ENCODE measurements around the gene AKR1C2. TPM values are rescaled to one million over a fixed set of nuclear protein-coding genes. Genes with fewer than 3 reads are reported as not detected.
"Not testable (repeated sequence)": the region's sequence is repeated elsewhere in the genome, so short reads cannot be mapped to it uniquely, and the experiment has no call there.

The AKR1C2 gene
- total RNA-seq, 4 donors from 2014 or later: 13.5 to 48.3 (median 17.7) TPM

- WGBS, 2 donors (ENCODE audit: low coverage in 1 of 2): 35 to 41% methylated on average over 2 to 4 of the region's 4 CpGs
- Histone ChIP-seq H3K36me3 (peaks cover 0 to 22% of the 10 kb centered on the region in 2 donors), H3K4me1 (peaks cover 0 to 16% (median 0%) of the 10 kb centered on the region in 3 donors), H3K4me3 (peak overlapping the region; percentile 49 to 68), H3K27ac (peak overlapping the region in 2 of 4 donors; percentile 61 to 70)
- not testable (repeated sequence) for H3K9me3 ChIP-seq, H3K27me3 ChIP-seq, ATAC-seq
These were observed 39.9 kb downstream of the AKR1C2 start for GRCh38 chr10:4963815-4964154.

- H3K4me1 ChIP-seq: peaks cover 0 to 16% (median 0%) of the 10 kb centered on the region in 3 donors
- TF ChIP-seq POLR2A (IDR thresholded peaks at IDR 0.05) (peak; percentile 34 to 63), POLR2AphosphoS5 (IDR thresholded peaks at IDR 0.05) (peak; percentile 78)
- ATAC-seq: peak; percentile 96
- H3K4me3 ChIP-seq: peak within 1 kb of the TSS; percentile 49 to 68
- 19 to 22% methylated on average over 3 to 5 of the region's 7 CpGs for WGBS, 2 donors (ENCODE audit: low coverage in 1 of 2)
- H3K27me3 ChIP-seq, H3K9me3 ChIP-seq: not testable (repeated sequence)
- peak within 1 kb of the TSS; percentile 43 to 70 (median 58) for H3K27ac ChIP-seq
- peaks cover 0 to 17% of the 10 kb centered on the region in 2 donors for H3K36me3 ChIP-seq
These were observed 40.5 kb downstream of the AKR1C2 start, which contains the start of gene AKR1C1 for GRCh38 chr10:4962876-4963814. AKR1C1 (plus strand) TSS chr10:4963415; CDS start chr10:4963445, 30 bp downstream.

- H3K9me3 ChIP-seq, H3K4me3 ChIP-seq, ATAC-seq, H3K27me3 ChIP-seq: not testable (repeated sequence)
- peak overlapping the region in 1 of 4 donors; percentile 43 for H3K27ac ChIP-seq
- 67 to 68% methylated on average over 1 of the region's 1 CpG for WGBS, 2 donors (ENCODE audit: low coverage in 1 of 2)
- H3K36me3 ChIP-seq: peaks cover 0 to 12% of the 10 kb centered on the region in 2 donors
- peaks cover 0 to 16% (median 0%) of the 10 kb centered on the region in 3 donors for H3K4me1 ChIP-seq
These were observed 41.3 kb downstream of the AKR1C2 start for GRCh38 chr10:4962308-4962707.

- H3K4me1 ChIP-seq: peaks cover 0 to 16% (median 0%) of the 10 kb centered on the region in 3 donors
- H3K27ac ChIP-seq, H3K36me3 ChIP-seq, H3K27me3 ChIP-seq, H3K4me3 ChIP-seq, ATAC-seq, H3K9me3 ChIP-seq: not testable (repeated sequence)
- WGBS, 2 donors (ENCODE audit: low coverage in 1 of 2): 95 to 97% methylated on average over 6 to 8 of the region's 11 CpGs
These were observed 42.1 kb downstream of the AKR1C2 start for GRCh38 chr10:4961558-4961957.

GRCh38 chr10:4956955-4957645 lies 46.6 kb downstream of the AKR1C2 start:
- H3K4me1 ChIP-seq, H3K36me3 ChIP-seq, H3K27ac ChIP-seq, ATAC-seq, H3K4me3 ChIP-seq, H3K9me3 ChIP-seq, H3K27me3 ChIP-seq: not testable (repeated sequence)
- WGBS, 2 donors (ENCODE audit: low coverage in 1 of 2): 65 to 79% methylated on average over 2 to 4 of the region's 5 CpGs

GRCh38 chr10:4956088-4956487 lies 47.6 kb downstream of the AKR1C2 start:
- not testable (repeated sequence) for ATAC-seq, H3K36me3 ChIP-seq
- 65 to 80% methylated on average over 1 to 2 of the region's 7 CpGs for WGBS, 2 donors (ENCODE audit: low coverage in 1 of 2)

DNA sequence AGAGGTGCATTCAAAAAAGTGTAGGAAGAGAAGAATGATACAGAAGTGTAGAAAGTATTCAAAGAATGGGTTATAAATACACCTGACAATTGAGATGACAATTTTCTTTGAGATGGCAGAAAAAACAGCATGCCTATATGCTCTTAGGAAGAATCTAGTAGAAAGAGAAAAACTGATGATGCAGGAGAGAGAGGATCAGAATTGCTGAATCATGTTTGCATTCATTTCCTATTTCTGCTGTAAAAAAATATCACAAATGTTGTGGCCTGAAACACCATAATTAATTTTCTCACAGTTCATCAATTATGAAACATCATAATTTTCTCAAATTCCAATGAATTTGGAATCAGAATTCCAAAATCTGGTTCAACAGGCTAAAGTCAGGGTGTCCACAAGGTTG lies 50.3 kb downstream of the AKR1C2 start:
- Histone ChIP-seq H3K4me1 (peaks cover 5 to 8% (median 6%) of the 10 kb centered on the region in 3 donors), H3K36me3 (no peaks in the 10 kb centered on the region), H3K27ac (no peak overlapping the region), H3K27me3 (no peaks in the 10 kb centered on the region), H3K9me3 (no peaks in the 10 kb centered on the region), H3K4me3 (no peak overlapping the region)
- ATAC-seq: no peak
- TF ChIP-seq EP300 (IDR thresholded peaks at IDR 0.05): no peak
- TF ChIP-seq POLR2AphosphoS5 (IDR thresholded peaks at IDR 0.05): no peak
- no peak for TF ChIP-seq POLR2A (IDR thresholded peaks at IDR 0.05)
- TF ChIP-seq CTCF (IDR thresholded peaks at IDR 0.05): no peak

More at GRCh38 chr10:4956088-4956487, 47.6 kb downstream of the AKR1C2 start:
- not testable (repeated sequence) for H3K9me3 ChIP-seq, H3K27me3 ChIP-seq, H3K4me1 ChIP-seq, H3K4me3 ChIP-seq, H3K27ac ChIP-seq

DNA sequence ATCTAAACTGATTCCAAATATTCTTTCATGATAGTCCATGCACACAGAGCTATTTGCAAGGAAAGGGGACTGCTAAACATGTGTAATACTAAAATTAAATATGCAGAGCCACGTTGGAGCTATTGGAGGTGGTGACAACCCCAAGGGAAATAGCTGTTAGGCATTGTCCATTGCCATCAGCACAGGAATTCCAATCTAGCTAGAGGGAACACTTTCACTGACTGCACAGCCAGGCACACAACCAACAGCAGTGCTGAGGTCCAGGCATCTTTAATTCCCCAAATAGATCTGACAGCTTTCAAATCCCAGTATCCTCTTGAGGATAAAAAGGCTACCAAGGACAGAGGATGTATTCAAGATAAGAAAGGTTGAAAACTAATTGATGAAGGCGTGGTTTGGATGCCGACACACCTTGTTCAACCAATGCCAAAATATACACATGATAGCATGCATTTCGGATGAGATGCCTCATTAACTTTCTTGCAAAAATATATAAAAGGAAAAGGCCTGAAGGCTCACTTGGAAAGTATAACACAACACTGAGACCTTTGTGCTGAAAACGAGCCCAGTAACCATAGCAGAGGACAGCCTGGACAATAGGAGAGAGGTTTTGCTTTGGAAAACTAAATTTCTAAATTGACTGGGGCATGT lies 52.0 kb downstream of the AKR1C2 start:
- peaks cover 12 to 26% (median 13%) of the 10 kb centered on the region in 3 donors for H3K4me1 ChIP-seq
- H3K27ac ChIP-seq, H3K9me3 ChIP-seq, H3K4me3 ChIP-seq, H3K27me3 ChIP-seq, H3K36me3 ChIP-seq, ATAC-seq: not testable (repeated sequence)
- 18 to 33% methylated on average over 1 to 2 of the region's 5 CpGs for WGBS, 2 donors (ENCODE audit: low coverage in 1 of 2)
